Superior temporal gyrus (tissue), 1 donor: Measurements from ENCODE around the gene ARHGEF26.

Experiments used
- DNase-seq: peaks from one replicate; pipeline ENCODE4 v3.0.0-alpha.2; 2016; ENCODE audit errors: extremely low spot score

ARHGEF26 gene

DNA sequence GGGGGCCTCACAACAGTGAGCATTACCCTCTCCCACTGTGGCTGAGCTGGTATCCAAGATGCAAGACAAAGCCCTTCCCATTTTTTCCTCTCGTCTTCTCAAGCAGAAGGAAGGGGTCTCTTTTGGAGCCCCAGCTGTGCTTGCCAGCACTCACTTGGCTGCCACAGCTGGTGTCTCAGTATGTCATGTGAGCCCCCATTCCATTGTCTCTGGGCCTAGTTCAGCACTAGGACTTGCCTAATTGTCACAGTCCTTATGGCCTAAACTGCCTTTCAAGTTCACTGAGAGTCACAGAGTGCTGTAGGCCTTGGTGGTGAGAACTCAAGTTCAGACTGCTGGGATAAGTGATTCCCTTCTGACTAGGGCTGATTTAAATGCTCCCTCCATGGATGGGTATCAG lies 89.8 kb downstream of the ARHGEF26 start:
- no peak for DNase-seq

DNA sequence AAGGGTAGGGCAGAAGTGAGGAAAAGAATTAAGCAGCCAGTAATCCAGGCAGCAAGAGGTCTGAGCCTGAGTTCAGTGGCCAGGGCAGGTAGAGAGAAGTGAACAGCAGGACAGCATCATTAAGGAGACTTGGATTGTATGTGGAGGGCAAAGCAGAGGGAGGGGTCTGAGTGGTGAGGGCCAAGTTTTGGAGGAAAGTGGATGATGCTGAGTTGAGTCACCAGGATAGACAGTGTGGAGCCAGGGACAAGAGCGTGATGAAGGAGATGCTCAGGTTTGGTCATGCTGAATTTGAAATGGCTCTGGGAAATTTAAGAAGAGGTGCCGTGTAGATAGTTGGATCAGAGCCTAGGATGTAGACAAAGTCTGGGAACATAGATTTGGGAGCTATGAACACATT lies 93.1 kb downstream of the ARHGEF26 start:
- DNase-seq = no peak

DNA sequence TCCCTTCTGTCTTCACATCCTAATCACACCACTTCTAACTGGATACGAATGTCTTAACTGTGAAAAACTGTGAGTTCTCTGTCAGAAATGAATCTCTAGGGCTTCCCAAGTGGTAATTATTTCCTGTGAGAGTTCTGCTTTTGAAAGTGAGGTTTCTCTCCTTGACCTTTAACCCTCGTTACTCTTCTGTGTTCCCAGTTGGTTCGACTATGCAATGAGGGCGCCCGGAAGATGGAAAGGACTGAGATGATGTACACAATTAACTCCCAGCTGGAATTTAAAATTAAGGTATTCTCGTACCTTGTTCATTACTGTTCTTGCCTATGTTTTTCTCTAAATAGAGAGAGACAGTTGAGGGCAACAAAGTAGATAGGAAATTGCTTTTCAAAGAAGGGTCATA lies 96.5 kb downstream of the ARHGEF26 start:
- DNase-seq = no peak

DNA sequence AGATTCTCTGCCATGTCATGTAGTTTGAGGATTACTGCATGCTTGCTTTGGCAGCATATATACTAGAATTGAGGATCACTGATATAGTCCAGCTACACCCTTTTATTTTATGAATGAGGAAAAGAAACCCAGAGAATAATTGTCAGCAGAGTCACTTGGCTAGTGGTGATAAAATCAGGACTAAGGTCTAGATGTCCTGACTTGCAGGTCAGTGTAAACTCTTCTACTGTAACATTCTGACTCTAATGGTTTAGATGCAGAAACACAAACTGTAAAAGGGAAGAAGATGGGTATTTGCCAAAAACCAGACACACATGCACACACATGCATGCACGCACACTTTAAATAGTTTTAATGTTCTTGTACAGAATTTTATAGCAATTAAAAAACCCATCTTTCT lies 97.5 kb downstream of the ARHGEF26 start:
- no peak for DNase-seq

DNA sequence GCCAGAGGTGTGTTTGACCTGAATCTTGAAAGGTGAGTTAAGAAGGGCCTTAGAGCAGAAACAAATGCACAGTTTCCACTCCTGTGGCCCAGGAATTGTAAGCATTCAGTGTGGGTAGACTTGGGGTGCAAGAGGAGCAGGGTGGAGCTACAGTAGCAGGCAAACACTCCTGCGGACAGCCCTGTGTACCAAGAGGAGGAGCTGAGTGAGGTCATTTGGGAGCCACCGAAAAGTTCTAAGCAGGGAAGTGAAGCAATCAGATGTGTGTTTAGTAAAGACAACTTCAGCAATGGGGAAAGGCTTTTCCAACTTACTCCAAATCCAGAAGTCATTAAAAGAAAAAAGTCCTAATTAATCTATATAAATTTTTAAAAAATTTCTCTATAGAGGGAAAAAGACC lies 99.3 kb downstream of the ARHGEF26 start:
- DNase-seq = no peak

DNA sequence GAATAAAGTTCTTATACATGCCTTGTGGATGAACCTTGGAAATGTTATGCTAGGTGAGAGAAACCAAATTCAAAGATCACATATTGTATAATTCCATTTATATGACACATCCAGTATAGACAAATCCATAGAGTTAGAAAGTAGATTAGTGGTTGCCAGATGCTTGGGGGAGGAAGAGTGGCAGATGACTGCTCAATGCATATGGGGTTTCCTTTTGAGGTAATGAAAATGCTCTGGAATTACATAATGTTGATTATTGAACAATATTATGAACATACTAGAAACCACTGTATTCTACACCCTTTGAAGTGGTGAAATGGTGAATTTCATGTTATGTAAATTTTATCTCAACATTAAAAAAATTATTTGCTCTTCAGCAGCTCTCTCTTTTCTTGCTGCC lies 102.3 kb downstream of the ARHGEF26 start:
- no peak for DNase-seq

DNA sequence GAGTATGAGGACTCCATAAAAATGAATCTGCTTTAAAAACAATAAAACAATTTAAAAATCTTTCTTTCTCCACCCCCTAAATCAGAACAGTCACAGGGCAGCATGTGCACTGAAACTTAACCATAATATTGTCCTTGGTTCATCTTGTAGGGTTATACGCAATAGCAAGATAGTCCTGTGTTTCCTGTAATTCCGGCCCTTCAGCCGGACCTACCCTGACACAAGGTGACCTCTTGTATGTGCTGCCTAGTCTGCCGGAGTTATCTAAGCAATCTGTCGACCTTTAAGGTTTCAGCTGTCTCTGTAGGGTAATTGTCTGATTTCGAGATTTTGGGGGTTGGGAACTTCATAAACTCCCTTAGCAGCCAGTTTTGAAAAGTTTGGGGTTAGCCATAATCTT lies 103.2 kb downstream of the ARHGEF26 start:
- no peak for DNase-seq

DNA sequence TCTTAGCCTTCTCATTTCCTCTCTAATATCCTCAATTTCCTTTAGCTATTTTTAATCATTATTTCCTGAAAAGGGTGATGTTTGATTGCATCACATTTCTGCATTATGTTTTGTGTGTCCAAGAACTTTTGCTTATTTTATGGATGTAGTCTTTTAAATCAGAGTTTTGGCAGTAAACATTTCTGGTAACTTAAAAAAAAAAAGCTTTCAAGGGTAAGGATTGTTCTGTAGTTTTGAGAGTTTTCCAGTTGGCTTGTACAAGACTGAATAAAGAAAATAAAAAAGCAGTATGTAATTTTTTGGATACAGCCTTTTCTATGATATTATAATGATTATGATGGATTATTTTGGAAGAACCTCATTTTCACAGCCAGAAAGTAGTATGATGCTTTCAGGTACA lies 103.7 kb downstream of the ARHGEF26 start:
- no peak for DNase-seq

DNA sequence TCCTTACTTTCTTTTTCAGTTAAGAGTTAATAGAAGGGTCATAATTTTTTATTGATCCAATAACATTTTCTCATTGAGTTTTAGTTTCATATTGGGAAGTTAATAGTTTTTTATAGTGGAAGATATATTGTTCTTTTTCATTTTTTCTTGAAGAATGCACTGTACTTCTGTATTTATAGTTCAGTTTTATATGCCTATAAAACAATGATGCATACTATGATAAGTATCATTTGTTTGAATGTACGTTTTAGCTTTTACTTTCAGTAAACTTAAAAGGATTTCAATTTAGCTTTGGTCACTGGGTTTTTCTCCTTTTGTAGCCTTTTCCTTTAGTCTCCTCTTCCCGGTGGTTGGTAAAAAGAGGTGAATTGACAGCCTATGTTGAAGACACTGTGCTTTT lies 104.3 kb downstream of the ARHGEF26 start:
- DNase-seq = no peak

DNA sequence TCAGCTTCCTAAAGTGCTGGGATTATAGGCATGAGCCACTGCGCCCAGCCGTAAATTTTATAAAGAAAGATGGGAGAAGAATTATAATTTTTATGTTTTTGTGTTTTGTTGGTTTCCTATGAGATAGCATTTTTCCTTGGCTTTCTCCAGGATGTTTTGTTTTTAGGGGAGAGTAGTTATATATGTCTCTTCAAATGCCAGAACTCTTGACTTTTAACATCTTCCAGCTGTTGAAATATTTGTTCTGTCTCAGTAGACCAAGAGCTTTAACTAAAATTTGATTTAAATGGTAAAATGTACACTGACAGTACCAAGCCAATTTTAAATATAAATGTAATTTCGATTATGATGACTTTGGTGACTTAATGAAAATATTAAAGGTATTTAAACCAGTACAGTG lies 106.3 kb downstream of the ARHGEF26 start:
- DNase-seq = no peak

DNA sequence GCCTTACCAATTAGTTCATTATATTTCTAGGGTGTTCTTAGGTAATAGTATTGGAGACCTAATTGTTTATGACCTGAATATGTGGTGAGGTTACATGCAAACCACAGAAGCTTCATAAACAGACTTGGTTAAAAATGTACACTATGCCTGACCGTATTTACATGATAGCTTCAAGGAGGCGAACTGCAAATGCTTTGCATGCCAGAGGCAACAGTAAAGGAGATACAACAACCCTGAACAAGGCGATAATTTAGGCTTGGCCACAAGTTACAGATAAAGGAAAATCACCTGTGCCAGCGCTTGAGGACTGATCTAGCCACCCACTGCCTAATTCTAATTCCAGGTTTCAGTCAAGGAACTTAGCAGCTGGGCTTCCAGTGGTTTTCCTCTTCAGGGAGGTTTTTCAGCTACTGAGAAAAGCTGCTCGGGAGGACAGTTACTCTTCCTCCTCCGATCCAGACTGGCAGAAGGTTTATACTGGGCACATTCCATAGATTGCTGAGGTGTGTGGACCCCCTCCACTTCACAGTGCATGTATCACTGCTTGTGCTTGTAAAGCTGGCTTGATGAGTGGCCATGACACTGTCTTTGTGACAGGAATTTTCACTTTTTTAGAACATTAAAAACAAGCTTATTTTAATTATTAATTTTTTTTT lies 107.5 kb downstream of the ARHGEF26 start:
- no peak for DNase-seq

DNA sequence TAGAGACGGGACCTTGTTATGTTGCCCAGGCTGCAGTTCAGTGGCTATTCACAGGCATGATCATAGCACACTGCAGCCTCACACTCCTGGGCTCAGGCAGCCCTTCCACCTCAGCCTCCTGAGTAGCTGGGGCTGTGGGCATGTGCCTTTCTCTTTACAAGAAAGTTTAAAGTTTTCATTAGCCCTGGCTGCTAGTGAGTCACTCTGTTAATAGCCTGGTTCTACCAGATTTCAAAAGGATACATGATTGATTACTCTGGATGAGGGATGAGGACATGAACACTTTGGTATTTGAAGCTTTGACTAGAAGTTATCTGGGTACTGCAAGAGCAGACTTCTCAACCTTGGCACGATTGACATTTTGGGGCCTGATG lies 108.0 kb downstream of the ARHGEF26 start:
- no peak for DNase-seq

DNA sequence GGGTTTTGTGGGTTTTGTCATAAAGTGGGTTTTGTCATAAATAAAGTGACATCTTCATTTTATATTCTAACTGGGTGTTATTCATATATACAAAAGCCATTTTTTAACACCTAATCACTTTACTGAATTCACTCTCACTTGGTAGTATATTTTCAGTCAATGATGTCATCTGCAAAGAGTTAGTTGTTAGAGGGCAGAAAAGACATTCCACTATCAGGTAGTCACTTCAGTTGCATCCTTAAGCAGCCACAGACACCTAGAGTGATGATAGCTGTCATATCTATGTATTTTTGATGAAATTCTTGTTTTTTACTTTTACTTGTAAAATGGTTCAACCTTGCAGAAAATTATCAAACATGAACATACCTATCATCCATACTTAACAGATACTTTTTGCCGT lies 114.1 kb downstream of the ARHGEF26 start:
- no peak for DNase-seq

DNA sequence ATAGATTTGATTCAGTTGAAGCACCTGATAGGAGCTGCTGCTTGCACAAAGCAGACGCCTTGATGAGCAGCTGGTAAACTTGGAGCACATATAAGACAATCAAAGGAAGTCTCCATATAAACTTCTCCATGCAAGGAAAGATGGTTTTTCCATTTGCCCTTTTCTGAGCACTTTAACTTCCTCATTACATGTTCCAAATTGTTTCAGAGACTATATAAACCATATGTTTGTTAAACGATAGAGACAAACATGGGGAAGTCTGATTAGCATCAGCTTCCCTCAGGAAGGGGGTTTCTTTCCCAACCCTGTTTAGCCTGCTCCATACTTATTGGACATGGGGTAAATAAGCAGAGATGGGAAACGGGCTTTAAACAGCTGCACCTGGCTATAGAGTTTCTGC lies 115.1 kb downstream of the ARHGEF26 start:
- no peak for DNase-seq

DNA sequence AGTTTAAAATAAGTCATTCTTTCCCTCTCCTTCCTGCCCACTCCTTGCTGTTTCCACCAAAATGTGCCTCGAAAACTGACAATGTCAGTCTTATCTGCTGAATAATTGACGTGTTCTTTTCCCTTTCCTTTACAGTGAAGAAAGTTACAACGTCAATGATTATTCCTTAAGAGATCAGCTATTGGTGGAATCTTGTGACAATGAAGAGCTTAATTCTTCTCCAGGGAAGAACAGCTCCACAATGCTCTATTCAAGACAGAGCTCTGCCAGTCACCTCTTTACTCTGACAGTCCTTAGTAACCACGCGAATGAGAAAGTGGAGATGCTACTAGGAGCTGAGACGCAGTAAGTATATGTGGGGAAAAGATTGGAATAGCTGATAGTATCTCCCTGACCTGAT lies 119.0 kb downstream of the ARHGEF26 start:
- DNase-seq = no peak

DNA sequence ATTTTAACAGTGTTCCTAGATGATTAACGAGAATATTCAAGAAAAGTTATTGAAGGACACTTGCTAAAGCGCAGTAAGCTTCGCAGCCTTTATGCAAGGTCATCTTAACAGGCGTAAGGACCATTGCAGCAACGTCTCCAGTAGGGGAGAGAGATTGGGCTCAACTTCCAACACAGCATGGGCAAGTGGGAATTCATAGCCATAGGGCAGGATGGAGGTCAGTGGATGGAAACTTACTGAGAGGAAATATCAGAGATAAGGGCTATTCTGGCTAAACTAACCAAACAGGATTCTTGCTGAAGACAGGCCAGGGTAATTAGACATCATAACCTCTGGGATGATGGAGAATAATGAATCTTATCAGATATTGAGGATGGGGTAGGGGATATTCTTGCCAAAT lies 120.3 kb downstream of the ARHGEF26 start:
- DNase-seq = no peak

DNA sequence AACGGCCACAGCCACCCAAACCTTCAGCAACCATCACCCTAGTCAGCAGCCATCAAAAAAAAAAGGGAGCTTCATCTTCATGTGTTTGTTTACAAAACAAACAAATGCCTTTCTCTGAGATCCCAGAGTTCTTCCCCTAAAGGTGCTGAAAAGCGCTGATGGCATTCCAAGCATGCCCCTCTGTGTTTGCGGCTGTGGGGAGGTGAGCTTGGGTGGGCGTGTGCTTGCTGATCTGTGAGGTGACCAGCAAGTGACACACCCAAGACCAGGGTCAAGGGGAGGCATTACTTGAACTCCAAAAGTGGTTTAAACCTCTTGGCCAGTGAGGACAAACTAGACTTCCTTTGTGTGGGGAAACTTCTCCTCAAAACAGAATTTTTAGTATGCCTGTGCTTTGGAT lies 121.6 kb downstream of the ARHGEF26 start:
- DNase-seq = no peak

DNA sequence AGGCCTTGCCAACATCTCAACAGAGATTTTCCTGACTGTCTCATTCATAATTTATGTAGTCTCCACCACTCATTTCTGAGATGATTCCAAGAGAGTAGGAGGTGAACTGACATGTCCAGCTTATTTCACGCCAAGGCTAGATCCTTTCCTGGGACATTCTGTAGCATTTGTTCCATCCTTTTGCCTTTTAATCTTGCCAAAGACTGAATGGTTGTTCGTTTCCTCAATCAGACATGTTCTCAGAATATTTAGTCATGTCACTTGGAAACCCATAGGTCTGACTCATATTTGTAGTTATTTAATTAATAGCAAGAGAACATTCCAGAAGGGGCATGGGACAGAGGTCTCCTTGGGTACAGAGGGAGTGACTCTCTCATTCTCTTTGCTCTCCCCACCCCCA lies 122.2 kb downstream of the ARHGEF26 start:
- DNase-seq = peak; percentile 27

DNA sequence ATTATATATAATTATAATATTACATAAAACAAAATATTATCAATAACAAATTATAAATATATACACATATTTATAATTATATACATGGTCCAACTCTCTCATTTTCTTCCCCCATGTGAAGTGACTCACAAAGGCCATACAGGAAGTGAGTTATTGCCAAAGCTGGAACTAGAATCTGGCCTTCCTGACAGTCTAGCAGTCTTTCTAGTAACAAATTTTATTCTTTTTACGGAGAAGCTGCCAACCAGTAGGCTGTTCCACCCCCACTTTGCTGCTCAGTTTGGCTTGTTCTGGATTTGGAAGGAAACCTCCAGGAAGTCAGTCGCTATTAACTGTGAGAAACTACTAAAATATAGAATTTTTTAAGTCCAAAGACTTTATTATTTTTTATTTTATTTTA lies 123.5 kb downstream of the ARHGEF26 start:
- DNase-seq = no peak

DNA sequence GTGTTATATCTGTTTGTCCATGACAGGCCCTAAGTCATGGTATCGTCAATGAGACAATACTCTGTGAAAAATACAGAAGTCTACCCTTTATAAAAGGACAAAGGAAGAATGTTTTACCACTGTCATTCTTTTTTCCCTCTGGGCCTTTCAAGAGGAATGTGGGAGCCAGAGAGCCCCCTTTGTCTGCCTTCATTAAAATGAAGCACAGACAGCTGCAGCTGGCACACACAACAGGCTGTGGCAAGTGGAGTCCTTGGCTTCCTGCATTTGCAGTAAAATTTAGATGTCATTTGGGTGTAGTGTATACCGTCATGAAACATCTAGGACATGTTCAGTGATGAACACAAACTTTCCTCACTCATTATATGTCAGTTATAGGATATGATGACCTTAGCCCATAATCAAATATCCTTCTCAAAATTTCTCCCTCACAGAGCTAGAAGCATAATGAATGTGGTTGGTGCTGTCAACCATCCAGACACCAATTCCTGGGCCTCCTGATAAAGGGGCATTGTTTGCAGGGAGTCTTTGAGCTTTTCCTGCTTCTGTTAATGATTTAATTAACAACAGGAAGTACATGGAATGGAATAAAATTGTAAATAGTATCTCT lies 126.7 kb downstream of the ARHGEF26 start:
- DNase-seq = peak; percentile 58

DNA sequence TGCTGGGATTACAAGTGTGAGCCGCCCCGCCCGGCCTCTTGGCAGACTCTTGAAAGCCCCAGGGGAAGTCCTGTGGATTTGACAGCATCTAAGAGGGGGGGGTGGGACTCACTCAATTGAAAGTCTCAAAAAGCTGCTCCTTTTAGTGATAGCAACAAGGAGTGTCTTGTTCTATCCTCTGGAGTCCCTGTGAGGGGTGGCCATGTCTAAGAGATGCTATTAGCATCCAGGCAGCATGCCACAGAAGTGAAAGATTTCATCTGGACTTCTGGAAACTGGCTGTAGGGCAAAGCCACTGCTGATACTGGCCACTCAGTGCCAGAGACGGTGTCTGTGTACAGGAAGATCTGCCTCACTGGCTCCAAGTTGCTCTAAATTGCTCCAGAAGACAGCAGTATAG lies 129.1 kb downstream of the ARHGEF26 start:
- DNase-seq = no peak

DNA sequence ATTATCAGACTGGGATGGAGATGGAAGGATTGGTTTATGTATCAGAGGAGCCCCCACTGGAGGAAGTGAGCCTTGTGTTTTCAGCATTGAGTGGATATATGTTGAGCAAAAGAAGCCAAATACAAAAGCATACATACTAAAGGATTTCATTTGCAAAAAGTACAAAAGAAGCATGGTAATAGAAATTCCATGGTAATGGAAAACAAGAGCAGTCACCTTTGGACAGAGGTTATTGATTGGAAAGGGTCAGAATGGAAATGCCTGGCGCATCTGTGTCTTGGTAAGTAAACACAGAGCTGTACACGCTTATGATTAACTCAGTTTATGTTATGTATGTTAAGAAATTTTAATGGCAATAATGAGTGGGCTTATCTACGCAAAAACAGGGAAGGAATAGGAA lies 130.4 kb downstream of the ARHGEF26 start:
- no peak for DNase-seq

DNA sequence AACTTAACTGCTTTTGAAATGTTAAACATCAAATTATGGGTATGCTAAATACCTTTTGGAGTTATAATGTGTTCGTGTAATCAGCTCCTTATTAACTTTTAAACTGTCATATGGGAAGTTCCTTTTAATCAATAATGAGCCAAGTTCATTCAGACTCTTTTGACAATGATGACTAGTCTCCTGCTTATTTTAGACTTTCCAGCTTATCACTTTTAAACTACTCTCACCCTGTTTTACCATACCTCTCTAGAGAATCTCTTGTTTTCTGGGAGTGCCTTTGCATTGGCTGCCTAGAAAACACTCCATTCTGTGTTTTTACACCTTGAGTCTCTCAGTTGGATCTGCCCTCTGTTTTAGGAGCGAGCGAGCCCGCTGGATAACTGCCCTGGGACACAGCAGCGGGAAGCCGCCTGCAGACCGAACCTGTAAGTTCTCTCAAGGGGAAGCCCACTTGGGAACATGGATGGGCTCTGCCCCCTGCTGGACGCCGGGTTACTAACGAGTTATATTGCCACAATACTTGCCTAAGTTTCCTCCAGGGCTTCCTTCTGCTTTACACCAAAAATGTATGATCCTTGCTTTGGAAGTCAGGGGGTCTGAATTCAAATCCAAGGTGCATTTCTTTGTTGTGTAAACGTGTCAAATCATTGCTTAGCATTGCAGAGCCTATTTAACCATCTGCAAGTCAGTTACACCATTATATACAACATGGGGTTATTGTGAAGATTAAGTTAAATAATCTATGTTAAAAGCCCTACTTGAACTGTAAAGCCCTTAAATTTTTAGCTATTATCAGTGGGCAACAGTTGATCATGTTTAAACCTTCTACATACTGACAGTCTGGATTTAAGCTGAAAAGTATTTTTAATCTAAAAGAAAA lies 131.8 kb downstream of the ARHGEF26 start:
- DNase-seq = peak; percentile 96
